Measurements from ENCODE around the gene PTPRN2.

PTPRN2 gene

DNA sequence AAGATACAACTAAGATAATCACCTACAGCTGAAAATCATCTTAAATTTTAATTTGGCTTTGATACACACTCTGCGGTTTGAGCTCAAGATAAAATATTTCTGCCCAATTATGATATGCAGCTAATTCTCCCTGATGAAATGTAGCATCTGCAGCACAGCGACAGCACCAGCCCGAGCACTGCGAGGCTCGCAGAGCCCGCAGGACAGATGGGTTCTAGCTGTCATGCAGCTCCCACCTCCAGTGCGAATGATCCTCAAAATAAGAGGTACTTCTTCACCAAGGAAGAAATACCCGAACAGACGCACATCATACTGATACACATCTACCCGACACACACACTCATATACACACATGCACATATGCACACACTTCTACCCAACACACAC is 457.6 kb downstream of the PTPRN2 start:
- DNase-seq (ENCODE audit: low read depth): no peak
- TF ChIP-seq, protein P1, sequence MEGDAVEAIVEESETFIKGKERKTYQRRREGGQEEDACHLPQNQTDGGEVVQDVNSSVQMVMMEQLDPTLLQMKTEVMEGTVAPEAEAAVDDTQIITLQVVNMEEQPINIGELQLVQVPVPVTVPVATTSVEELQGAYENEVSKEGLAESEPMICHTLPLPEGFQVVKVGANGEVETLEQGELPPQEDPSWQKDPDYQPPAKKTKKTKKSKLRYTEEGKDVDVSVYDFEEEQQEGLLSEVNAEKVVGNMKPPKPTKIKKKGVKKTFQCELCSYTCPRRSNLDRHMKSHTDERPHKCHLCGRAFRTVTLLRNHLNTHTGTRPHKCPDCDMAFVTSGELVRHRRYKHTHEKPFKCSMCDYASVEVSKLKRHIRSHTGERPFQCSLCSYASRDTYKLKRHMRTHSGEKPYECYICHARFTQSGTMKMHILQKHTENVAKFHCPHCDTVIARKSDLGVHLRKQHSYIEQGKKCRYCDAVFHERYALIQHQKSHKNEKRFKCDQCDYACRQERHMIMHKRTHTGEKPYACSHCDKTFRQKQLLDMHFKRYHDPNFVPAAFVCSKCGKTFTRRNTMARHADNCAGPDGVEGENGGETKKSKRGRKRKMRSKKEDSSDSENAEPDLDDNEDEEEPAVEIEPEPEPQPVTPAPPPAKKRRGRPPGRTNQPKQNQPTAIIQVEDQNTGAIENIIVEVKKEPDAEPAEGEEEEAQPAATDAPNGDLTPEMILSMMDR (IDR thresholded peaks at IDR 0.05; ENCODE audit: control insufficient read depth, extremely low read depth, insufficient read depth): no peak
- H3K4me3 ChIP-seq (ENCODE audit: low read depth, low read length): no peak overlapping the region

DNA sequence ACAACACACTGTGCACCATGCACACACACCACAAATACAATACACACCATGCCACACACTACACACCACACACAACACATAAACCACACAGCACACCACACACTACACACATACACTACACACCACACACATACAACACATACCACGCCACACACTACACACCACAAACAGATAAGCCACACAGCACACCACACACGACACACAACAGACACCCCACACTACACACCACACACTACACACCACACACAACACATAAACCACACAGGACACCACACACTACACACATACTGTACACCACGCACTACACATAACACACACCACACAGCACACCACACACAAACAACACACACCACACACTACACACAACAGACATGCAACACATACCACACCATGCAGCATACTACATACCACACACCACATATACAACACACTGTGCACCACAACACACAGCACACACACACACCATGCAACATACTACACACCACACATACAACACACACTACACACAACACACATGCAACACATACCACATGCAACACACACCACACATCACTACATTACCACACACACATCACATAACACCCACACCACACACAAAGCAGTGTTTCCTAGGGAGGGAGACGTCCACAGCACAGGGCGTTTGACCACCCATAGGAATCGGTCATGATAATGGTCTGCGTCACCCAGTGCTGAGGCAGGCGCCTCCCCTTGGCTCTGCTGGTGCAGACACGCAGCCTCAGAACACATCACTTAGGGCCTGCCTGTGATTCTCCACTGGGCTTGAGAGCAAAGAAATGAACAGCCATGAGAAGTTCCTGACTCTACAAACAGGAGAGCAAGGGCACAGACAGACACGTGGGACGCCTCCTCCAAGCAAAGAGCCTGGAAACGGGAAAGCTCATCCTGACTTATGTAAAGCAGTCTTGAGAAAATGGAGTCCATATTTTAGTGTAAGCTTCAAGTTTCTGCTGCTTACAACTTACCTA is 458.3 kb downstream of the PTPRN2 start:
- no peak overlapping the region for H3K4me3 ChIP-seq (ENCODE audit: low read depth, low read length)
- TF ChIP-seq, protein P1 (IDR thresholded peaks at IDR 0.05; ENCODE audit: control insufficient read depth, extremely low read depth, insufficient read depth): no peak
- no peak for DNase-seq (ENCODE audit: low read depth)

DNA sequence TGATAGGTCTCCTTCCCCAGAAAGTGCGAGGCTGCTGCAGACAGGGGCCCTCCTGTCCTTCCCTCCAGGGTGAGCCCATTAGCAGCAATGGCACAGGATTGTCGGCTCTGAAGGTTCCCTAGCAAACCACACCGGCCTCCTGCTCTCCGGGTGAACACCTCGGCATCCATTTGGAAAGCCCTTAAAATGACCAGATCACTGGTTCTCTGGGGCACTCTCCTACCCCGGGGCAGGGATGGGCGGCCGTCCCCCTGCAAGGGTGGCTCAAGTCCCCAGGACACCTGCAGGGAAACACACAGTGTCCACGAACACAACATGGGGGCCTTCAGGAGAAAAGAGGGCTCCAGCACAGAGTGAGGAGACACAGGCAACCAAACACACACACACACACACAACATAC is 459.1 kb downstream of the PTPRN2 start:
- H3K4me3 ChIP-seq (ENCODE audit: low read depth, low read length): no peak overlapping the region
- TF ChIP-seq, protein P1 (IDR thresholded peaks at IDR 0.05; ENCODE audit: control insufficient read depth, extremely low read depth, insufficient read depth): no peak
- DNase-seq (ENCODE audit: low read depth): no peak

DNA sequence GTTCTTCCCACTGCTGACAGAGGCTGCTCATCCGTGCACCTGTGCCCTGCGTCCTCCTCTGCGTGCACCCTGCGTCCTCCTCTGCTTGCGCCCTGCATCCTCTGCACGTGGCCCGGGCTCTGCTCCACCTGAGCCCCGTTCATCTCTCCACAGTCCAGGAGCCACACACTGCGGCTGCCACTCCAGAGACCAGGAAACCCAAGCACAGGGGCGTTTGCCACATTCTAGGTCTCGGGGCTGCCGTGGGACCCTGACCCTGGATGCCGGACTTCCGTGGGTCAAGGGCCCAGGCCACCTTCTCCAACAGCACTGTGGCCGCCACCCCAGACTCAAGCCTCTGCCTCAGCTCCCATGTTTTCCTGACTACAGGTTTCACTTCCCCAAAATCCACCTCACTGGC is 460.4 kb downstream of the PTPRN2 start:
- H3K4me3 ChIP-seq (ENCODE audit: low read depth, low read length): no peak overlapping the region
- TF ChIP-seq, protein P1 (IDR thresholded peaks at IDR 0.05; ENCODE audit: control insufficient read depth, extremely low read depth, insufficient read depth): no peak
- no peak for DNase-seq (ENCODE audit: low read depth)

DNA sequence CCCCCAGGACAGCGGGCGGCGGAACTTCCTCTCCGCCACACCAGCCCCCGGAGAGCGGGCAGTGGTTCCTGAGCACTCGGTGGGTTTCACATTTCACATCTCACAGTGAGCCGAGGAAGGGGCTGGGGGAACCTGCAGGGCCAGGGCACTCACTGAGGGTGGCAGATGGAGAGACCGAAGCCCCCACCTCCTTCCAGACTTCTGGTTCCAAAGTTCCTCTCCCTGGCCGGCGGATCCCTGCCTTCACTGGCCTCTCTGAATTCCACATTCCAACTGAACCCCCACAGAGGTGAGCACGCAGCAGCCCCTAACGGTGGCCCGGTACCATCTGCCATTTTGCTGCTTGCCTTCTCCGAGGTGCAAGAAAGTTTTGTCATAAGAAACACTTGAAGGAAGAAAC is 461.0 kb downstream of the PTPRN2 start:
- no peak for DNase-seq (ENCODE audit: low read depth)

DNA sequence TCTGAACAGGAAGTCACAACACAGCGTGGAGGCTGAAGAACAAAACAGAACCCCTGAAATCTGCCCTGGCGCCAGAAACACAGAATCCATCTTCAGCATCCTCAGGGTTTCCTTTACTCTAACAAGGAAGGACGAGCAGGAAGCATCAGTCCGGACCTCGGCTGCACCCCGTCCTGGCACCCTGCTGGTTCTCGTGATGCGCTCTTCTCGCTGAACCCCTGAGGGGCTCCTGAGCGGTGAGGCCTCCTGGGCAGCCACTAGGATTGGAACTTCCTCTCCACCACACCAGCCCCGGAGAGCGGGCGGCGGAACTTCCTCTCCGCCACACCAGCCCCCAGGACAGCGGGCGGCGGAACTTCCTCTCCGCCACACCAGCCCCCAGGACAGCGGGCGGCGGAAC is 461.9 kb downstream of the PTPRN2 start:
- no peak overlapping the region for H3K4me3 ChIP-seq (ENCODE audit: low read depth, low read length)
- TF ChIP-seq, protein P1 (IDR thresholded peaks at IDR 0.05; ENCODE audit: control insufficient read depth, extremely low read depth, insufficient read depth): no peak
- no peak for DNase-seq (ENCODE audit: low read depth)

More for the DNA sequence above, 461.0 kb downstream of the PTPRN2 start:
- TF ChIP-seq, protein P1 (IDR thresholded peaks at IDR 0.05; ENCODE audit: control insufficient read depth, extremely low read depth, insufficient read depth): no peak
- H3K4me3 ChIP-seq (ENCODE audit: low read depth, low read length): peak overlapping the region; percentile 25; the same call in 1 of the 2 replicates

All from LNCaP clone FGC (cell line).